ENCODE measurements around the gene SOHLH1. TPM values are rescaled to one million over a fixed set of nuclear protein-coding genes. Genes with fewer than 3 reads are reported as not detected.

SOHLH1 gene
- total RNA-seq, 1 donor from 2014 or later, result not detected

DNA sequence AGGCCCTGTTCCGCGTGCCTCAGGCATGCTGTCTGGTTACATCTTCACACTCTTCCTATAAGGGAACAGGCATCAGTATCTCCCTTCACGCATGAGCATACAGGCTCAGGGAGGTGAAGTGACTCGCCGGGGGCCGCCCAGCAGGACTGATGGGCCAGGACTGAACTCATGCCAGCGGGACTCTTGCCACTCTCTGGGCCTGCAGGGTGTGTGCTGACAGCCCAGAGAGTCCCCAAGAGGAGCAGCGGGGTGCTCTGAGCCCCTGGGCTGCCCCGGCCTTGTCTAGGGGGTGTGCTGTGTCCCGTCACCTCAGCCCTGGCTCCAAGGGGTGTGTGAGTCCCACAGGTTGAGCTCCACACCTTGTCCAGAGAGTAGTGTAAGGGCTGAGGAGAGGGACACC lies 12.6 kb upstream of the SOHLH1 start:
- H3K9me3 Mint-ChIP-seq (ENCODE audit: unreplicated experiment), result peaks cover 5% of the 10 kb centered on the region
- H3K4me1 Mint-ChIP-seq (ENCODE audit: low read depth, unreplicated experiment), result peaks cover 6% of the 10 kb centered on the region
- peaks cover 5% of the 10 kb centered on the region for H3K27me3 Mint-ChIP-seq (ENCODE audit: unreplicated experiment)
- H3K4me3 Mint-ChIP-seq (ENCODE audit: unreplicated experiment), result no peak overlapping the region
- H3K27ac Mint-ChIP-seq (ENCODE audit: unreplicated experiment), result no peak overlapping the region
- TF ChIP-seq, protein P1, sequence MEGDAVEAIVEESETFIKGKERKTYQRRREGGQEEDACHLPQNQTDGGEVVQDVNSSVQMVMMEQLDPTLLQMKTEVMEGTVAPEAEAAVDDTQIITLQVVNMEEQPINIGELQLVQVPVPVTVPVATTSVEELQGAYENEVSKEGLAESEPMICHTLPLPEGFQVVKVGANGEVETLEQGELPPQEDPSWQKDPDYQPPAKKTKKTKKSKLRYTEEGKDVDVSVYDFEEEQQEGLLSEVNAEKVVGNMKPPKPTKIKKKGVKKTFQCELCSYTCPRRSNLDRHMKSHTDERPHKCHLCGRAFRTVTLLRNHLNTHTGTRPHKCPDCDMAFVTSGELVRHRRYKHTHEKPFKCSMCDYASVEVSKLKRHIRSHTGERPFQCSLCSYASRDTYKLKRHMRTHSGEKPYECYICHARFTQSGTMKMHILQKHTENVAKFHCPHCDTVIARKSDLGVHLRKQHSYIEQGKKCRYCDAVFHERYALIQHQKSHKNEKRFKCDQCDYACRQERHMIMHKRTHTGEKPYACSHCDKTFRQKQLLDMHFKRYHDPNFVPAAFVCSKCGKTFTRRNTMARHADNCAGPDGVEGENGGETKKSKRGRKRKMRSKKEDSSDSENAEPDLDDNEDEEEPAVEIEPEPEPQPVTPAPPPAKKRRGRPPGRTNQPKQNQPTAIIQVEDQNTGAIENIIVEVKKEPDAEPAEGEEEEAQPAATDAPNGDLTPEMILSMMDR (IDR thresholded peaks at IDR 0.05; ENCODE audit: partially characterized antibody, unreplicated experiment), result no peak
- no peaks in the 10 kb centered on the region for H3K36me3 Mint-ChIP-seq (ENCODE audit: unreplicated experiment)
- no peak for DNase-seq

- TF ChIP-seq, protein P1 (IDR thresholded peaks at IDR 0.05; ENCODE audit: partially characterized antibody, unreplicated experiment), result no peak
- H3K27me3 Mint-ChIP-seq (ENCODE audit: unreplicated experiment), result peaks cover 5% of the 10 kb centered on the region
- H3K9me3 Mint-ChIP-seq (ENCODE audit: unreplicated experiment), result peaks cover 5% of the 10 kb centered on the region
- DNase-seq, result no peak
- H3K4me1 Mint-ChIP-seq (ENCODE audit: low read depth, unreplicated experiment), result peaks cover 6% of the 10 kb centered on the region
- no peak overlapping the region for H3K4me3 Mint-ChIP-seq (ENCODE audit: unreplicated experiment)
- no peaks in the 10 kb centered on the region for H3K36me3 Mint-ChIP-seq (ENCODE audit: unreplicated experiment)
- H3K27ac Mint-ChIP-seq (ENCODE audit: unreplicated experiment), result no peak overlapping the region
Measured at GRCh38 chr9:135711391-135711790, 12.1 kb upstream of the SOHLH1 start.

DNA sequence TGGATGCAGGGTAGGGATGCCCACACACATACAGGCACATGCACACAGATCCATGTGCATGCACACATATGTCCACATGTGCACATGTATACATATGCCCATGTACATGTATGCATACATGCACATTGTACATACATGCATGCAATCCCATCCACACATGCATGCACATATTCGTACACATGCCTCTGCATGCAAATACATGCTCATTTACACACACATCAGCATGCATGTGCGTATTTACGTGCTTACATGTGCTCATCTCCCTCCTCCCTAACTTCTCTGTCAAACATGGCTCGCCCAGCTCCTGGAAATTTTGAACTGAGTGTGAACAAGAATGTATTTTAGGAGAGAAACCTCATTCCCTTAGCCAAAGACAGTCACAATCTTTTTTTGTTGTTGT lies 8.9 kb upstream of the SOHLH1 start:
- Mint-ChIP-seq H3K27me3 (ENCODE audit: unreplicated experiment) (peaks cover 1% of the 10 kb centered on the region), H3K27ac (ENCODE audit: unreplicated experiment) (no peak overlapping the region), H3K9me3 (ENCODE audit: unreplicated experiment) (peaks cover 1% of the 10 kb centered on the region), H3K36me3 (ENCODE audit: unreplicated experiment) (no peaks in the 10 kb centered on the region), H3K4me3 (ENCODE audit: unreplicated experiment) (no peak overlapping the region), H3K4me1 (ENCODE audit: low read depth, unreplicated experiment) (peaks cover 3% of the 10 kb centered on the region)
- no peak for DNase-seq
- TF ChIP-seq, protein P1 (IDR thresholded peaks at IDR 0.05; ENCODE audit: partially characterized antibody, unreplicated experiment), result no peak

GRCh38 chr9:135707252-135708138 lies 8.2 kb upstream of the SOHLH1 start:
- H3K36me3 Mint-ChIP-seq (ENCODE audit: unreplicated experiment), result no peaks in the 10 kb centered on the region
- no peak for DNase-seq
- H3K4me1 Mint-ChIP-seq (ENCODE audit: low read depth, unreplicated experiment), result peaks cover under 1% of the 10 kb centered on the region
- TF ChIP-seq, protein P1 (IDR thresholded peaks at IDR 0.05; ENCODE audit: partially characterized antibody, unreplicated experiment), result no peak
- no peak overlapping the region for H3K27ac Mint-ChIP-seq (ENCODE audit: unreplicated experiment)
- peaks cover 1% of the 10 kb centered on the region for H3K9me3 Mint-ChIP-seq (ENCODE audit: unreplicated experiment)
- H3K27me3 Mint-ChIP-seq (ENCODE audit: unreplicated experiment), result peaks cover 1% of the 10 kb centered on the region
- no peak overlapping the region for H3K4me3 Mint-ChIP-seq (ENCODE audit: unreplicated experiment)

- peaks cover 1% of the 10 kb centered on the region for H3K27me3 Mint-ChIP-seq (ENCODE audit: unreplicated experiment)
- TF ChIP-seq, protein P1 (IDR thresholded peaks at IDR 0.05; ENCODE audit: partially characterized antibody, unreplicated experiment), result no peak
- H3K9me3 Mint-ChIP-seq (ENCODE audit: unreplicated experiment), result no peaks in the 10 kb centered on the region
- no peak overlapping the region for H3K4me3 Mint-ChIP-seq (ENCODE audit: unreplicated experiment)
- no peaks in the 10 kb centered on the region for H3K36me3 Mint-ChIP-seq (ENCODE audit: unreplicated experiment)
- no peak overlapping the region for H3K27ac Mint-ChIP-seq (ENCODE audit: unreplicated experiment)
- no peaks in the 10 kb centered on the region for H3K4me1 Mint-ChIP-seq (ENCODE audit: low read depth, unreplicated experiment)
- no peak for DNase-seq
Measured at GRCh38 chr9:135706288-135706687, 7.0 kb upstream of the SOHLH1 start.

Data from glutamatergic neuron (in vitro differentiated cells).